B cell (primary cell): Measurements from ENCODE around the gene SPINK5. TPM values are rescaled to one million over a fixed set of nuclear protein-coding genes. Genes with fewer than 3 reads are reported as not detected.

Source experiments
- ATAC-seq: fragments of 200-7000 bp; cut with Tn5 transposase; one replicate; pipeline ENCODE4 v1.10.0; 2021; ENCODE audit warnings: low read depth, mild to moderate bottlenecking, moderate number of reproducible peaks, moderate library complexity
- CTCF ChIA-PET: fragments of 350-600 bp; sonication (Branson Sonifier 250); formaldehyde crosslinking; loops from one replicate; lab custom pipeline; 2021; ENCODE audit warnings: antibody characterized with exemption, inconsistent platforms; lab: Charles Lee
- POLR2A ChIA-PET: fragments of 350-600 bp; sonication (Branson Sonifier 250); formaldehyde crosslinking; loops from one replicate; lab custom pipeline; 2021; ENCODE audit warnings: antibody characterized with exemption; lab: Charles Lee
- DNase-seq: peaks from one replicate; pipeline ENCODE4 v3.0.0; 2013
- H2AFZ ChIP-seq: 2 replicates; pipeline ENCODE4 v1.6.1; 2012; ENCODE audit warnings: mild to moderate bottlenecking, low read depth, low read length; ENCODE audit not compliant: insufficient read depth, poor library complexity, severe bottlenecking
- H3K27ac ChIP-seq, 2 donors: 1 replicate in 1 of 2; 2 replicates in 1 of 2; pipeline ENCODE4 v1.5.1; 2012 to 2013; ENCODE audit warnings: low read length in 2 of 2, mild to moderate bottlenecking in 2 of 2, moderate library complexity in 1 of 2
- H3K27me3 ChIP-seq, 4 experiments: fragments of 200-600 bp in 1 of 4; sonication (generic) in 1 of 4; replicated peaks in 1 of 4; 1 replicate in 2 of 4; 2 replicates in 2 of 4; pipeline versions ENCODE4 v1.6.1 to v1.7.0; 2013 to 2016; ENCODE audit warnings: low read length in 3 of 4, mild to moderate bottlenecking in 2 of 4, mixed read lengths in 1 of 4, moderate library complexity in 1 of 4; ENCODE audit not compliant: insufficient read depth in 4 of 4, control insufficient read depth in 3 of 4; ENCODE audit errors: control extremely low read depth in 1 of 4
- H3K36me3 ChIP-seq, 2 experiments: replicated peaks in 1 of 2; 1 replicate in 1 of 2; 2 replicates in 1 of 2; pipeline versions ENCODE4 v1.6.1 to v1.7.1; 2013; ENCODE audit warnings: low read length in 1 of 2; ENCODE audit not compliant: insufficient read depth in 2 of 2, control insufficient read depth in 1 of 2; ENCODE audit errors: control extremely low read depth in 1 of 2, extremely low read depth in 1 of 2
- H3K4me1 ChIP-seq, 2 donors: fragments of 200-600 bp in 1 of 2; sonication (generic) in 1 of 2; 1 replicate in 1 of 2; 2 replicates in 1 of 2; pipeline versions ENCODE4 v1.5.1 to v1.6.1; 2013 to 2017; ENCODE audit warnings: low read length in 2 of 2; ENCODE audit not compliant: control insufficient read depth in 2 of 2, insufficient read depth in 2 of 2
- H3K4me2 ChIP-seq: replicated peaks from 2 replicates; pipeline ENCODE3; 2012; ENCODE audit warnings: mild to moderate bottlenecking, low read depth, low read length; ENCODE audit not compliant: poor library complexity, severe bottlenecking
- H3K4me3 ChIP-seq, 5 experiments: fragments of 200-600 bp in 1 of 5; sonication (generic) in 1 of 5; 1 replicate in 3 of 5; 2 replicates in 2 of 5; pipeline versions ENCODE4 v1.5.1 to v1.7.0; 2011 to 2016; ENCODE audit warnings: low read length in 4 of 5, mild to moderate bottlenecking in 4 of 5, low read depth in 2 of 5, control low read depth in 1 of 5, moderate library complexity in 1 of 5; ENCODE audit not compliant: insufficient read depth in 1 of 5; ENCODE audit errors: control extremely low read depth in 1 of 5, extremely low read depth in 1 of 5
- H3K79me2 ChIP-seq: fragments of 200-600 bp; sonication (generic); one replicate; pipeline ENCODE4 v1.6.0; 2016; ENCODE audit warnings: low read length; ENCODE audit not compliant: control insufficient read depth, insufficient read depth
- H3K9ac ChIP-seq: fragments of 200-600 bp; sonication (generic); 2 replicates; pipeline ENCODE4 v1.6.1; 2017; ENCODE audit warnings: mild to moderate bottlenecking, low read length, moderate library complexity
- H3K9me3 ChIP-seq, 3 donors: one replicate each; pipeline versions ENCODE4 v1.6.1 to v1.7.1; 2013; ENCODE audit warnings: low read length in 2 of 3; ENCODE audit not compliant: control insufficient read depth in 2 of 3, insufficient read depth in 1 of 3; ENCODE audit errors: control extremely low read depth in 1 of 3
- H4K20me1 ChIP-seq: 2 replicates; pipeline ENCODE4 v1.6.0; 2012; ENCODE audit warnings: mild to moderate bottlenecking, low read length; ENCODE audit not compliant: insufficient read depth, control insufficient read depth, poor library complexity, severe bottlenecking
- H3K27ac Mint-ChIP-seq: one replicate; pipeline ENCODE4 v1.8.0; 2021; ENCODE audit warnings: mixed read lengths
- H3K27me3 Mint-ChIP-seq: one replicate; pipeline ENCODE4 v1.8.0; 2021; ENCODE audit warnings: mixed read lengths
- H3K4me1 Mint-ChIP-seq: one replicate; pipeline ENCODE4 v1.8.0; 2021; ENCODE audit warnings: mixed read lengths
- H3K4me3 Mint-ChIP-seq: one replicate; pipeline ENCODE4 v1.8.0; 2021; ENCODE audit warnings: mixed read lengths
- H3K9me3 Mint-ChIP-seq: one replicate; pipeline ENCODE4 v1.8.0; 2022; ENCODE audit warnings: mixed read lengths; ENCODE audit not compliant: insufficient read depth
- EZH2 ChIP-seq: IDR thresholded peaks from 2 replicates; pipeline ENCODE4 v1.6.1; 2012; ENCODE audit warnings: borderline replicate concordance, low read depth, mild to moderate bottlenecking, moderate library complexity, low read length; ENCODE audit not compliant: insufficient read depth, poor library complexity, severe bottlenecking
- WGBS: methylation state at CpG from one replicate; pipeline ENCODE4 v1.1.5; 2013; ENCODE audit warnings: missing lambda C conversion rate; ENCODE audit not compliant: insufficient coverage; 5-methylcytosine and 5-hydroxymethylcytosine counted together
- intact Hi-C: fragments of 100-400 bp; cut with micrococcal nuclease; formaldehyde crosslinking; loops from one replicate; pipeline ENCODE4 v1.10.0; 2022
- polyA plus RNA-seq: library from polyadenylated mRNA; depleted of rRNA; stranded (reverse); fragments of >200 nt; gene quantifications from 2 replicates; pipeline ENCODE4 v1.2.3, GENCODE V29; 2012
- total RNA-seq, 2 donors: library from RNA; stranded (reverse); fragments of 120-200 nt in 1 of 2; gene quantifications; 1 replicate in 1 of 2; 2 replicates in 1 of 2; pipeline versions ENCODE4 v1.2.3 to v1.2.4, GENCODE V29; 2013 to 2022
- TF ChIP-seq, protein P1 (sequence below): fragments of 200-600 bp; IDR thresholded peaks from one replicate; pipeline ENCODE4 v1.8.0; 2022; ENCODE audit warnings: antibody characterized with exemption, mild to moderate bottlenecking

SPINK5 gene
- total and polyA plus RNA-seq, 2 donors (not counting 1 experiment from before 2014, with no cell fraction given), result not detected

GRCh38 chr5:148035676-148036075, 28.1 kb upstream of the SPINK5 start:
- H3K27ac ChIP-seq, result no peak overlapping the region
- ChIA-PET POLR2A (no interaction called here), CTCF (no interaction called here)
- no peak overlapping the region for H3K4me3 Mint-ChIP-seq
- no peak overlapping the region for H3K4me2 ChIP-seq
- H3K27me3 Mint-ChIP-seq, result no peaks in the 10 kb centered on the region
- DNase-seq (no peak), ATAC-seq (no peak)
- intact Hi-C loops, result no loop called here
- no peaks in the 10 kb centered on the region for H3K79me2 ChIP-seq
- no peak overlapping the region for H3K9ac ChIP-seq
- no peak overlapping the region for H3K27ac Mint-ChIP-seq
- H3K27me3 ChIP-seq, result no peaks in the 10 kb centered on the region
- H3K4me1 ChIP-seq, result no peaks in the 10 kb centered on the region
- no peak overlapping the region for H3K4me3 ChIP-seq
- TF ChIP-seq EZH2, result no peak
- TF ChIP-seq, protein P1, sequence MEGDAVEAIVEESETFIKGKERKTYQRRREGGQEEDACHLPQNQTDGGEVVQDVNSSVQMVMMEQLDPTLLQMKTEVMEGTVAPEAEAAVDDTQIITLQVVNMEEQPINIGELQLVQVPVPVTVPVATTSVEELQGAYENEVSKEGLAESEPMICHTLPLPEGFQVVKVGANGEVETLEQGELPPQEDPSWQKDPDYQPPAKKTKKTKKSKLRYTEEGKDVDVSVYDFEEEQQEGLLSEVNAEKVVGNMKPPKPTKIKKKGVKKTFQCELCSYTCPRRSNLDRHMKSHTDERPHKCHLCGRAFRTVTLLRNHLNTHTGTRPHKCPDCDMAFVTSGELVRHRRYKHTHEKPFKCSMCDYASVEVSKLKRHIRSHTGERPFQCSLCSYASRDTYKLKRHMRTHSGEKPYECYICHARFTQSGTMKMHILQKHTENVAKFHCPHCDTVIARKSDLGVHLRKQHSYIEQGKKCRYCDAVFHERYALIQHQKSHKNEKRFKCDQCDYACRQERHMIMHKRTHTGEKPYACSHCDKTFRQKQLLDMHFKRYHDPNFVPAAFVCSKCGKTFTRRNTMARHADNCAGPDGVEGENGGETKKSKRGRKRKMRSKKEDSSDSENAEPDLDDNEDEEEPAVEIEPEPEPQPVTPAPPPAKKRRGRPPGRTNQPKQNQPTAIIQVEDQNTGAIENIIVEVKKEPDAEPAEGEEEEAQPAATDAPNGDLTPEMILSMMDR, result no peak
- no peaks in the 10 kb centered on the region for H3K36me3 ChIP-seq
- no peak overlapping the region for H2AFZ ChIP-seq
- H3K9me3 ChIP-seq, result no peaks in the 10 kb centered on the region
- H3K4me1 Mint-ChIP-seq, result no peaks in the 10 kb centered on the region
- no peaks in the 10 kb centered on the region for H3K9me3 Mint-ChIP-seq
- H4K20me1 ChIP-seq, result no peaks in the 10 kb centered on the region

- Mint-ChIP-seq H3K4me3 (no peak overlapping the region), H3K27ac (no peak overlapping the region), H3K27me3 (no peaks in the 10 kb centered on the region), H3K9me3 (no peaks in the 10 kb centered on the region), H3K4me1 (no peaks in the 10 kb centered on the region)
- Histone ChIP-seq H2AFZ (no peak overlapping the region), H3K79me2 (no peaks in the 10 kb centered on the region), H3K9ac (no peak overlapping the region), H3K4me1 (no peaks in the 10 kb centered on the region), H4K20me1 (no peaks in the 10 kb centered on the region), H3K27me3 (no peaks in the 10 kb centered on the region), H3K4me3 (no peak overlapping the region), H3K4me2 (no peak overlapping the region), H3K9me3 (no peaks in the 10 kb centered on the region), H3K27ac (no peak overlapping the region), H3K36me3 (no peaks in the 10 kb centered on the region)
- intact Hi-C loops, result no loop called here
- ATAC-seq, result no peak
- TF ChIP-seq, protein P1, result no peak
- TF ChIP-seq EZH2, result no peak
- CTCF ChIA-PET, result no interaction called here
- POLR2A ChIA-PET, result no interaction called here
- 90% methylated on average over 2 of the region's 5 CpGs for WGBS
- DNase-seq, result no peak
Observed at GRCh38 chr5:148042881-148043280, 20.9 kb upstream of the SPINK5 start.
